ENCODE results near the gene SF3B3.
"Not testable (repeated sequence)": the region's sequence is repeated elsewhere in the genome, so short reads cannot be mapped to it uniquely, and the experiment has no call there.

The SF3B3 gene

DNA sequence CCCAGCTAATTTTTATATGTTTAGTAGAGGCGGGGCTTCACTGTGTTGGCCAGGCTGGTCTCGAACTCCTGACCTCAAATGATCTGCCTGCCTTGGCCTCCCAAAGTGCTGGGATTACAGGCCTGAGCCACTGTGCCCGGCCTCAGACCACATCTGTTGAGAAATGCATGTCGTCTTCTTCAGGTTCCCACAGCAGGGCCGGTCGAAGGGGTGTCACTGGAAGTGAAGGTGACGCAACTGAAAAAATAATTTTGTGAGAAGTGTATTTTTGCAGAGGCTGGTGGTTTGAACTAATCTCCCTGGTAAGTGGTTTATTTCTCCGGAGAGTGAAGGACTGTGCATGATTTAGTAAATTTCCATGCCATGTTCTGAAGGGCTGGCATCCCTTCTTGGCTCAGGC, 89.3 kb downstream of the SF3B3 start:
- no peak overlapping the region for H3K4me3 ChIP-seq (ENCODE audit: low read depth, low read length)

DNA sequence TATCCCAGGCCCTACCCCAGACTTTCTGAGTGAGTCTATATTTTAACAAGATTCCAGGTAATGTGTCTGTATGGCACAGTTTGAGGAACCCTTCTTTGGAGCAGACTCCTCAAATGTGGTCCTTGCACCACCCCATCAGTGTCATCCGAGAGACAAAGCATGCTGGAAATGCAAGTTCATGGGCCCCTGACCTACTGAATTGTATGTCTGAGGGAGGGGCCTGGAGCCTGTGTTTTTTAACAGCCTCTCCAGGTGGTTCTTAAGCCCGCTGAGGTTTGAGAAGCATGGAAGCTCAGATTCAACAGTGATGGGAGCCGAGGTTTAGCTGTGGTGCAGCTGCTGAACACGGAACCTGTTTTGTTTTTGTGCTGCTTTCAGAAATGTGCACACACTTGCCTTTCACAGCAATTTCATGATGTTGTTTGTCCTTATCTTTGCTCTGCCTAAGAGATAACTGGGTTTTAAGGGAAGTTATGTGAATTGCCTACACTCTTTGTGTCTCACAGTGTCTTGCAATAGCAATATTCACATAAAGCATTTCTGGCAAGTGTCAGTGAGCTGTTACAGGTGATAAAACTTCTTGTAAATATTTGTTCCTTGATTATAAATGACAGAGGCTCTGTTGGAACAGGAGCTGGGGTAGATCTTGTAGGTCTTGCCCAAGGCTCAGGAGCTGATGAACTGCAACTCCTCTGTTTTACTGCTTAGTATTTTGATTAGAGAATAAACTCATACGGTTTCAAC, 90.8 kb downstream of the SF3B3 start:
- no peak overlapping the region for H3K4me3 ChIP-seq (ENCODE audit: low read depth, low read length)

DNA sequence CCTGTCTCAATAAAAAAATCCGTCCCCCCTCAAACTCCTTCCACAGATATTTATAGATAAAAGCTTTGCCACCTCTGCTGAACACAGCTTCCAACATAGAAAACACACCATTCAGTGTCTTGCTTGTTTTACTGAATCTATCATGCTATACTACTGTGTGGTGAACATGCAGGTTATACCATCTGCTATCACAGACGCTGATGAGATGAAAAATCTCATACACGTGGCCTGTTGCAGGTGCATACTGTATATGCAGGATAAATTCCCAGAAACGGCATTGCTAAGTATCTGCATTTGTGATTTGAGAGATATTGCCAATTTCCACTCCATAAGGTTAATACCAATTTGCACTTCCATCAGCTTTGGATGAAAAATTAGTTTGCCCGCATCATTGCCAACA, 92.3 kb downstream of the SF3B3 start:
- no peak overlapping the region for H3K4me3 ChIP-seq (ENCODE audit: low read depth, low read length)

GRCh38 chr16:70621864-70622263, 98.2 kb downstream of the SF3B3 start:
- H3K4me3 ChIP-seq (ENCODE audit: low read depth, low read length): not testable (repeated sequence)
